ENCODE data around the gene PLAAT1. TPM values are rescaled to one million over a fixed set of nuclear protein-coding genes. Genes with fewer than 3 reads are reported as not detected.

Gene PLAAT1
- total RNA-seq, 1 experiment from 2014 or later, result 1.0 TPM

- Mint-ChIP-seq H3K36me3 (ENCODE audit: insufficient read depth, unreplicated experiment) (no peaks in the 10 kb centered on the region), H3K27me3 (ENCODE audit: insufficient read depth, unreplicated experiment) (no peaks in the 10 kb centered on the region), H3K27ac (ENCODE audit: low read depth, unreplicated experiment) (no peak overlapping the region), H3K4me3 (ENCODE audit: unreplicated experiment) (no peak overlapping the region), H3K9me3 (ENCODE audit: unreplicated experiment) (no peaks in the 10 kb centered on the region), H3K4me1 (ENCODE audit: insufficient read depth, unreplicated experiment) (no peaks in the 10 kb centered on the region)
- no peak for TF ChIP-seq CTCF (IDR thresholded peaks at IDR 0.05; ENCODE audit: unreplicated experiment)
- no peak for DNase-seq (ENCODE audit: unreplicated experiment)
- no TSS peak for BruUV-seq (replicated peaks)
- intact Hi-C loops (cut with micrococcal nuclease), result no loop called here
- POLR2A ChIA-PET, result no interaction called here
- CTCF ChIA-PET, result interaction anchor here (0.6 kb wide), 2 partner anchors 72 to 347 kb away, joined by 3 to 4 read pairs; no protein-coding TSS in a partner anchor
Measured at GRCh38 chr3:193317682-193318300, 76.8 kb downstream of the PLAAT1 start.

Other genes starting within 250 kb of the PLAAT1 start
- not detected in 2 replicates for gene ATP13A5, start 137.5 kb downstream of the PLAAT1 start, total RNA-seq (2022)

Measured in MCF 10A (cell line).